ENCODE results near the gene N4BP2.
A peak's percentile ranks its signal among the peaks of the same experiment; 100 is the strongest.

The N4BP2 gene

GRCh38 chr4:40196272-40196671 is 139.6 kb downstream of the N4BP2 start:
- DNase-seq: no peak
- Mint-ChIP-seq H3K36me3 (ENCODE audit: low read depth) (no peaks in the 10 kb centered on the region), H3K9me3 (no peaks in the 10 kb centered on the region), H3K27ac (no peak overlapping the region), H3K4me1 (peaks cover 83% of the 10 kb centered on the region), H3K27me3 (ENCODE audit: low read depth, poor library complexity) (peaks cover 5% of the 10 kb centered on the region), H3K4me3 (peak overlapping the region; percentile 77)
- TF ChIP-seq CTCF (IDR thresholded peaks at IDR 0.05): no peak

- Mint-ChIP-seq H3K4me1 (peaks cover 77% of the 10 kb centered on the region), H3K36me3 (ENCODE audit: low read depth) (no peaks in the 10 kb centered on the region), H3K27ac (peak within 1 kb of the TSS; percentile 84), H3K27me3 (ENCODE audit: low read depth, poor library complexity) (peaks cover 5% of the 10 kb centered on the region), H3K9me3 (no peaks in the 10 kb centered on the region), H3K4me3 (peak within 1 kb of the TSS; percentile 77)
- TF ChIP-seq CTCF (IDR thresholded peaks at IDR 0.05): no peak
- DNase-seq: no peak
These were observed 140.2 kb downstream of the N4BP2 start, which contains the start of gene RHOH for GRCh38 chr4:40196724-40197281. TSS of gene RHOH (plus strand) at chr4:40197031. CDS start at chr4:40243387, 46,356 bp downstream.

- Mint-ChIP-seq H3K4me1 (peaks cover 65% of the 10 kb centered on the region), H3K4me3 (peak overlapping the region; percentile 77), H3K9me3 (no peaks in the 10 kb centered on the region), H3K36me3 (ENCODE audit: low read depth) (no peaks in the 10 kb centered on the region), H3K27ac (peak overlapping the region; percentile 28), H3K27me3 (ENCODE audit: low read depth, poor library complexity) (peaks cover 5% of the 10 kb centered on the region)
- TF ChIP-seq CTCF (IDR thresholded peaks at IDR 0.05): no peak
- DNase-seq: no peak
These were observed 141.4 kb downstream of the N4BP2 start for GRCh38 chr4:40197879-40198689.

- no peak for TF ChIP-seq CTCF (IDR thresholded peaks at IDR 0.05)
- no peak for DNase-seq
- H3K4me1 Mint-ChIP-seq: peaks cover 62% of the 10 kb centered on the region
- H3K27ac Mint-ChIP-seq: no peak overlapping the region
- no peaks in the 10 kb centered on the region for H3K27me3 Mint-ChIP-seq (ENCODE audit: low read depth, poor library complexity)
- no peaks in the 10 kb centered on the region for H3K36me3 Mint-ChIP-seq (ENCODE audit: low read depth)
- no peaks in the 10 kb centered on the region for H3K9me3 Mint-ChIP-seq
- H3K4me3 Mint-ChIP-seq: peak overlapping the region; percentile 77
These were observed 142.6 kb downstream of the N4BP2 start for GRCh38 chr4:40199179-40199670.

GRCh38 chr4:40199999-40200874 is 143.6 kb downstream of the N4BP2 start:
- Mint-ChIP-seq H3K9me3 (no peaks in the 10 kb centered on the region), H3K27me3 (ENCODE audit: low read depth, poor library complexity) (no peaks in the 10 kb centered on the region), H3K4me3 (no peak overlapping the region), H3K36me3 (ENCODE audit: low read depth) (no peaks in the 10 kb centered on the region), H3K4me1 (peaks cover 56% of the 10 kb centered on the region), H3K27ac (no peak overlapping the region)
- DNase-seq: no peak
- no peak for TF ChIP-seq CTCF (IDR thresholded peaks at IDR 0.05)
